H54 (cell line): ENCODE results near the gene MRPS22.
A peak's percentile ranks its signal among the peaks of the same experiment; 100 is the strongest.
"Not testable (repeated sequence)": the region's sequence is repeated elsewhere in the genome, so short reads cannot be mapped to it uniquely, and the experiment has no call there.

Experiments used
- DNase-seq: peaks from one replicate; pipeline ENCODE4 v3.0.0; 2011; ENCODE audit warnings: low spot score, mixed read lengths; ENCODE audit not compliant: insufficient read length
- FAIRE-seq: peaks from 3 replicates; lab custom pipeline; 2011; peaks lifted over from hg19 to GRCh38; lab: Jason Lieb, UNC
- POLR2A ChIP-seq: IDR thresholded peaks from 2 replicates; pipeline ENCODE4 v1.6.1; 2011; ENCODE audit warnings: low read depth, mild to moderate bottlenecking, low read length

Gene MRPS22

DNA sequence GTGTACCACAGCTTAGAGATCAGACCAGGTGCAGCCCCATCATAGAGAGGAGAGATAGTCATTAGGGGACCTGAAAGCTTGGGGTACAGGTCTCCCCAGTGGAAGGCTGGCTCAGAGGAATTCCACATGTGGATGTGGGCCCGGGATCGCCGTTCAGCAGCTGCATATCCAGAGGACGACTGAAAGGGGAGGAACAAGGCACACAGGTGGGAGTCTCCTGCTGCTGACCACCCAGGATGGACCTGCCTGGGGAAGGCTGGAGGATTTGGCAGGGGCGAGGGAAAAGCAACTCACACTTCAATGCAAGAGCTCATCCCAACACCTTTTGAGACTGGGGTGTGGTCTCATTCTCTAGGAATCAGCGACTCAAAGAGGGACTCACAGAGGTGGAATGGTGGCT is 25.0 kb upstream of the MRPS22 start:
- no peak for DNase-seq
- FAIRE-seq, result no peak
- no peak for TF ChIP-seq POLR2A

DNA sequence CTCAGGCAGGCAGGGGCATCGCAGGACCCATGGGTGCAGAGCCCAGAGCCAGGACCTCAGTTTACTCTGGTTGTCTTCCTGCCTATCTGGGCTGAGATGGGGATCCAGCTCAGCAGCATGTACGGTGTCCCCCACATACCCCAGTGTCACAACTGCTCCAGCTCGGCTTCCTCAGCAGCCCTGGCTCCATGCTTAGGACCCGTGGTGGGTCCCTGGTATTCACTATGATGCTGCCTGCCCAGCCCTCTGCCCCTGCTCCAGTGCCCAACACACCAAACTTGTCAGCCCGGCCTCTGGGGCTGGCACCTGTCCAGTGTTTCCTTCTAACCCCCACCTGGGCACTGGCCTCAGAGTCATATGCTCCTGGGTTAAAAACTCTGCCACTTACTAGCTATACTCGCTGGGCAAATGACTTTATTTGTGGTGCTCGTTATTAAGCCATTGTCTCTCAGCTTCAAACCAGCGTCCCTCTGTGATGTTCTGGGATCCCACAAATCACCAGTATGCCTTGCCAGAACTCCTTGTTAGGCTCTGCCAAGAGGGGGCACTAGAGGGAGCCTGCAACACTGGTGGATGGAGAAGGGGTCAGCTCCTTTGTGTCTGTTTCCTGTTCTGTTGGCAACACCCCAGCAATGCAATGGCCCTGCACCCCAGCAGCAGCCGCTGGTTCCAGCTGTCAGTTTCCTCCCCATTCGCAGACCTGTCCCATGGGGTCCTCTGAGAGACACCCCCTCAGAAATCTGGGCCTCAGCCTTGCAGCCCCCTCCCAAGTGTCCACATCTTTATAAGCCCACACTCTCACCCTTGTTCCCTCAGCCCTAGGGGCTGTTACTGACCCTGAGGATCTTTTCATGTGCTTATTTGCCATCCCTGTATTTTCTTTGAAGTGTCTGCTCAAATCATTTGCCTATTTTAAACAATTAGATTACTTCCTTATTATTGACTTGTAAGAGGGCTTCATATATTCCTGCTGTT is 24.1 kb upstream of the MRPS22 start:
- no peak for FAIRE-seq
- no peak for TF ChIP-seq POLR2A
- no peak for DNase-seq

DNA sequence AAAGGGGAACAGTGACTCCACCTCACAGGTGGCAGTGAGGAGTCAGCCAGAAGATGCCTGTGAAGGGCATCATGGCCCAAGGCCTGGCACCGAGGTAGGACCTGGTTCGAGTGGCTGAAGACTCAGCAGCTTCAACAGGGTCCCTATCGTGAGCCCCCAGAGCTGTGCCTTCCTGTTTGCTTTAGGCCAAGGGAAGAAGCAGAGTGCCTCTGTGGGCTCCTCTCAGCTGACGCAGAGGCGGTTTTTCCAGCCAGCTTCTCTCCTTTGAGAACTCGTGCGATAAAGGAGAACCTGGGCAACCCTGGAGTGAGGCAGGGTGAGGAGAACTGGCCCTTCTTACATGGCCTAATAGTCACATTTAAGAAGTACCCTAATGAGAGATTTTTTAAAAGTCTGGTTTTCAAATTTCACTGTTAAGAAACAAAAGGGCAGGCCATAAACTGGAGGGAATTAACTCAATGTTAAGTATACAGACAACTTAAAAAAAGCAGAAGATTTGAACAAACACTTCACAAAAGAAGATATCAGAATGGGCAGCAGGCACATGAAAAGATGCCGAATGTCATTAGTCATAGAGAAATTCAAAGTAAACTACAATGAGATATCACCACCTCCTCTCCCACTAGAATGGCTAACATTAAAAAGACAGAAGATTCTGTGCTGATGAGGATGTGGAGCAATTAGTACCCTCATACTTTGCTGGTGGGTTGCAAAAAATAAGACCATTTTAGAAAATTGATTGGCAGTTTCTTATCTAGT is 23.1 kb upstream of the MRPS22 start:
- TF ChIP-seq POLR2A, result no peak
- FAIRE-seq (no peak), DNase-seq (no peak)

DNA sequence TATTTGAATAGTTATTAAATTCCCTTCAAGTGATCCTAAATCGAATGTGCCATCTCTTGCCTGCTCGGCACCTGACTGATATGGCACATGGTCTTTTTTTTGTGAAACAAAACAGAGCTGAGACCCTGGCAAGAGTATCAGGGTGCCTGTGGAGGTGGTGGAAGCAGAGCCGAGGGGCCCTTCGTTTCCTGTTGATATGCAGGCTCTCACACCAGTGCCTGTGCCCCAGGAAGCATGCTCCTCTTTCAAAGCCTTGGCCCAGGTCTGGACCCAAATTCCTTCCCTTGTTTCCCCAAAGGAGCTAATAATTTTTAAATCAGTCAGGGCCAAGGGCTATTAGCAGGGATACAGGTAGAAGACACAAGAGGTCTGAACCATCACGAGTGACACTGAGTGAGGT is 21.5 kb upstream of the MRPS22 start:
- DNase-seq (no peak), FAIRE-seq (no peak)
- no peak for TF ChIP-seq POLR2A

DNA sequence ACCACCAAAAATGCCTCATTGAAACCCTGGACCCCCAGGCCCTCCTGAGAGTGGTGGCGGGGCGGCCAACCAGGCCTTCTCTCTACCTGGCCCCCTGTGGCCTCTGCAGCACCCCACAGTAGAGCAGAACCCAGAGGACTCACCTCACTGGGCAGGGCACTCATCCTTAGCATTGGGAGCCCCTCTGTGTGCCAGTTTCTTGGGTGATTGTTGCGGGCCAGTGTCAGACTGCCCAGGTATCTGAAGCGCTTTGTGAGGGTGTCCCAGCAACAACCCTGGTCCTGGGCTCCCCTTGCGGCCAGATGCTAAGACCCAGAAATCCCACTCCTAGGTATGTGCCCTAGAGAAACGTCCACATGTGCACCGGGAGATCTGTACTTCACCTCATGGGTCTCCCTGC is 20.7 kb upstream of the MRPS22 start:
- DNase-seq (no peak), FAIRE-seq (no peak)
- no peak for TF ChIP-seq POLR2A

DNA sequence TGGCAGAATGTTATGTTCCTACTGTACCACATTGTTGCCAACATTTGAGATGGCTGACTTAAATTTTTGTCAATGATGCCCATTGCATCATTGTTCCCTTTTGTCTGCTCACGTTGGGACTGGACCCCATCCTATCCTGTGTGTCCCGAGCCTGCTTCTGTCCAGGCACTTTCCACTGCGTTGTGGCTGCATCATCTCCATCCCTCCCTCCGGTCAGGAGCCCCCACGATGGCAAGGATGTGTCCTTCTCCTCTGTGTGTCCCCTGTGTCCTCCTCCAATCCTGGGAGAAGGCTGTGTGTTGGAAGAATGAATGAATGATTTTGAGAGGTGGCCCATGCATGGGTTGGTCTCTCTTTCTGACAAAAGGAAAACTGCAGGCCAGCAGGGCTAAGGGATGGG is 19.4 kb upstream of the MRPS22 start:
- DNase-seq, result no peak
- no peak for TF ChIP-seq POLR2A
- FAIRE-seq, result no peak

DNA sequence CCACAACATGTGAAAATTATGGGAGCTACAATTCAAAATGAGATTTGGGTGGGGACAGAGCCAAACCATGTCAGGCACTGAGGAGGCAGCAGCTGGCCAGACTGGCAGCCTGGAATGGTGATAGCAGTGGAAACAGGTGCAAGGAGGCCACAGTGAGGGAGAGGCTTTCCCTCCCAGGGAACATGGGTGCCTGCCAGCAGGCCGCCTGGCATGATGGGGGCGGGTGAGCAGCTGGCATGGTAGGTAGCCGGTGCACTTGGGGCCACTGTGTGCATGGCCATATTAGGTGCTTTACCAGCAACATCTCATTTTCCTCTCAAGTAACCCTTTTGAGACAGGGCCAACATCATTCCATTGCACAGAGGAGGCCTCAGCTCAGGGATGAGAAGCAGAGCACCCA is 18.3 kb upstream of the MRPS22 start:
- TF ChIP-seq POLR2A, result no peak
- FAIRE-seq (no peak), DNase-seq (no peak)

DNA sequence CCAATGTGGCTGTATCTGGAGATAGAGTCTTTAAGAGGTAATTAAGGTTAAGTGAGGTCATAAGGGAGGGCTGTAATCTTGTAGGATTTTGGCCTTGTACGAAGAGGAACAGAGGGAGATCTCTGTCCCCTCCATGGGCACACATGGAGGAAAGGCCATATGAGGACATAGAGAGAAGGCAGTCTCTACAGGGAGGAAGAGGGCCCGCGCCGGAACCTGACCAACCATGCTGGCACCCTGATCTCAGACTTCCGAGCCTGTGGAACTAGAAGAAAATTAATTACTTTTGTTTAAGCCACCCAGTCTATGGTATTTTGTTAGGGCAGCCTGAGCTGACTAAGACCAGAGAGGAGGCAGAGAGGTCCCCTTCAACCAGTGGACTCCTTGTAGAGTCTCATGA is 17.7 kb upstream of the MRPS22 start:
- FAIRE-seq (no peak), DNase-seq (no peak)
- TF ChIP-seq POLR2A, result no peak

DNA sequence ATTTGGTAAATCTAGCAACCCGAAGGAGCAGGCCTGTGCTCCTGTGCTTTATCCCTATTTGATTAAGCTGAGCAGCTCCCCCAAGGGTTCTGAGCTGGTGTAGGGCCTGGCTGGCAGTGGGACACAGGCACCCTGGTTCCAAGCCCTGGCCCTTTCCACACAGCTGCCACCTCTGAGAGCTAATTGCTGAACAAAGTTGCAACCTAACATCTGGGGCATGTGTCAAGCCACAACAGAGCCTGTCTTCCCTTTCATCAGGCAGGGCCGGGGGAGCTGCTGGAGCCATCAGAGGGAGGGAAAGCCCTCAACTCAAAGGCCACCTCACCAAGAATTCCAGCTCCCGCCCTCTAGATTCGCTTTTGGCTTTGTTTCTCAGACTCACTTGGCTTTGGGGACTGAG is 17.1 kb upstream of the MRPS22 start:
- no peak for DNase-seq
- no peak for TF ChIP-seq POLR2A
- no peak for FAIRE-seq

DNA sequence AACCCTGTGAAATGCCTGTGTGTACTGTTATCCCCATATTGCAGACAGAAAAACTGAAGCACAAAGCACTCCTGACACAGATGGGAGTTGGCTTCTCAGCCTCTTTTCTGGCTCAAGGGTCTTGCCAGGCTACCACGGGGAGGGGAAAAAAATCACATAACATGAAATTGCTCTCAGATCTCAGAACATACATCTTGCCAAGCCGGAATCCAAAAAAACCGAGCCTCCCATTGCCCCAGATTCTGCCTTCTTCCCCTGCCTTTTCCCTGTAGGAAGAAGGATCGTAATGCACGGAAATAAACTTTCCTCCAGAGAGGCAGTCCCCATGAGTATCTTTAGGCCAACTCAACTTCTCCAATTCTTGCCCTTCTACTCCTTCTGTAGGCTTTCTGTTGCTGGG is 16.6 kb upstream of the MRPS22 start:
- DNase-seq, result no peak
- no peak for TF ChIP-seq POLR2A
- FAIRE-seq, result no peak

DNA sequence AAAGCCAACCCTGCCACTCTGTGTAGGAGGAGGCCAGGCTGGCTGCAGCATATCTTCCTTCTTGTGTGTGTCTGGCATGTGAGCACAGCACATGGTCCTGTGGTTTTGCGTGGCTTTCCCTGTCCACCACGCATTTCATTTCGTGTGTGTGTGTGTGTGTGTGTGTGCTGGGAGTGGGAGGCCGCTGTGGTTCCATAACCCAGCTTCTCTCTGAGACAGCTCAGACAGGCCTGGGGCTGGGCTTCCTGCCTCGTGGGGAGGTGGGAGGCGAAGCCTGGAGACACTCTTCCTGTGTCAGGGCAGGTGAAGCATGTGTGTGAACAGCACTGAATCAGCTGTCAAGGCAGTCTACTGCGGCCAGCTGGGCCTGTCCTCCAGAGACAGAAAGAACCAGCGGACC is 16.0 kb upstream of the MRPS22 start:
- TF ChIP-seq POLR2A, result no peak
- DNase-seq, result no peak
- FAIRE-seq, result no peak

DNA sequence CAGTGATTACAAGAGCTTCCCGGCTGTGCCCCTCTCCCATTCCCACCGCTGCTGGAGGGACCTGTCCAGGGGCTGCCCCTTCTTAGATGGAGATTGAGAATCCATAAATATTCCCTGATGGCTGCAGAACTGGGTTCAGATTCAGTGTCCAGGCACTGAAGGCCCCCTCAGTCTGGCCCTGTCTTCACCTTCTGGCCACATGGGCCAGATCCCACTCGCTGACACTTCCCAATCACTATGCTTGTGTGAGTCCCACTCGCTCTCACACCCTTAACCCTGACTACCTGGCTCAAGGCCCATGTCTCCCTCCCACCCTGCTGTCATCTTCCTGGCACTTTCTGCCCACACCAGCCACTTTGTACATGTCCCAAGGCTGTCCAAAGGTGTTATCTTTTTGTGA is 15.5 kb upstream of the MRPS22 start:
- DNase-seq, result no peak
- no peak for FAIRE-seq
- no peak for TF ChIP-seq POLR2A

DNA sequence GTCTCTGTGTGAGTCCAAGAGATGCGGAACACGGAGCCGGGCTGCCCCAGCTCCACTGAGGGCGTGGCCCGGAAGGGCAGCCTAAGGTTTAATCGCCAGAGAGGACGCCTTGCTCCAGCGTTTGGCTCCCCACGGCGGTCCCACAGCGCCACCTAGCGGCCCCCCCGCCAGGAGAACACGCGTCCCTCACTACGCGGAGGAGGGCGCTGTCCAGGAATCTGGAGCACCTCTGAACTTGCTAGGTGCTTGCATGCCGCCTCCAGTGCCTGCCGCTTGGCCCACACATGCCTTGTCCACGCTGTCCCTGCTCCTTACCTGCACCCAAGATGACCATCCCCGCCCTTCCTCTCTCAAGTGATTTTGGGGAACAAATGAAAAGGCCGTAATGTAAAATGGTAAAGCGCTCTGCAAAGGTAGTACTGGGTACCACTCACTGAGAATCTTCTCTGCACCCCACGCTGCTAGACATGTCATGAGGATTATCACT is 14.4 kb upstream of the MRPS22 start:
- FAIRE-seq, result no peak

DNA sequence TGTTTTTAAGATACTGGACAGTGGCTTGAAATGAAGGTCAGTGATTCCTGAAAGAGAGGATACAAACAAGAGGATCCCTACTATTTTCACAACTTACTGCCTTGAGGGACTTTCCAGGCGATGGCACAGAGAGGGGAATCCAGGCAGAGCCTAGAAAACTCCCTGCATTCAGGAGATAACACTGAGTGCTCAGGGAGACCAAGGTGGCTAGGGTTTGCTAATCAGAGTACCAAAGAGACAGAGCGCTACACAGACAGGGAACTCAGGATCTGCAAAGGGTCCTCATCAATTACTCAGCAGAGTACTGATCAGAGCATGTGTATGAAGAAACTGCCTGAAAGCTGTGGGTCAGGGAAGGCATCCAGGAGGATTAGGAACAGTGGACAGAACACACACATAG is 11.7 kb upstream of the MRPS22 start:
- no peak for FAIRE-seq
- no peak for TF ChIP-seq POLR2A

More for the DNA sequence above, 14.4 kb upstream of the MRPS22 start:
- DNase-seq, result peak; percentile 86
- no peak for TF ChIP-seq POLR2A

DNA sequence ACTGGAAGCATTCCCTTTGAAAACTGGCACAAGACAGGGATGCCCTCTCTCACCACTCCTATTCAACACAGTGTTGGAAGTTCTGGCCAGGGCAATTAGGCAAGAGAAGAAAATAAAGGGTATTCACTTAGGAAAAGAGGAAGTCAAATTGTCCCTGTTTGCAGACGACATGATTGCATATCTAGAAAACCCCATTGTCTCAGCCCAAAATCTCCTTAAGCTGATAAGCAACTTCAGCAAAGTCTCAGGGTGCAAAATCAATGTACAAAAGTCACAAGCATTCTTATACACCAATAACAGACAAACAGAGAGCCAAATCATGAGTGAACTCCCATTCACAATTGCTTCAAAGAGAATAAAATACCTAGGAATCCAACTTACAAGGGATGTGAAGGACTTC is 9.1 kb upstream of the MRPS22 start:
- not testable (repeated sequence) for FAIRE-seq, DNase-seq

More for the DNA sequence above, 11.7 kb upstream of the MRPS22 start:
- no peak for DNase-seq
